ENCODE measurements around the gene EPS15. TPM values are rescaled to one million over a fixed set of nuclear protein-coding genes. Genes with fewer than 3 reads are reported as not detected.
"Not testable (repeated sequence)": the region's sequence is repeated elsewhere in the genome, so short reads cannot be mapped to it uniquely, and the experiment has no call there.

The EPS15 gene
- total and polyA plus RNA-seq, 9 of the 15 experiments (the other 6 are each of a cell fraction or from before 2014, with no cell fraction given): 23.1 to 69.0 (median 41.7) TPM

DNA sequence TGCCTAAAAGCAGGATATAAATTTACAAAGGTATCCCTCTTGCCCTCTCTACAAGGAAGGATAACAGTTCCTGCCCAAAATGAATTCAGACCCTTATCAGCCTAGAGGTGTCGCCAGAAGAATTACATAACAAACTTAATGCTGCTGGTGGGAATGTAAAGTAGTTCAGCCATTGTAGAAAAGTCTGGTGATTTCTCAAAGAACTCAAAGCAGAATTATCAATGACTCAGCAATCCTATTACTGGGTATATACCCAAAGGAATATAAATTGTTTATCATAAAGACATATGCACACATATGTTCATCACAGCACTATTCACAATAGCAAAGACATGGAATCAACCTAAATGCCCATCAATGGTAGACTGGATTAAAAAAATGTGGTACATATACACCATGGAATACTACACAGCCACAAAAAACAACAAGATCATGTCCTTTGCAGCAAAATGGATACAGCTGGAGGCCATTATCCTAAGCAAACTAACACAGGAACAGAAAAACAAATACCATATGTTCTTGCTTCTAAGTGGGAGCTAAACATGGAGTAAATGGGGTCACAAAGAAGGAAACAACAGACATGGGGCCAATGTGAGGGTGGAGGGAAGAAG, 70.1 kb downstream of the EPS15 start (continued):
- TF ChIP-seq NFE2L1 (tag; IDR thresholded peaks at IDR 0.05; ENCODE audit: borderline replicate concordance, low read depth): peak; percentile 86
- TF ChIP-seq RAD21 (CRISPR knock-in tag; conservative IDR thresholded peaks at IDR 0.05 in 1 of 2, IDR thresholded peaks at IDR 0.05 in 1 of 2): peak; percentile 31 to 59; a peak in 3 of 4 replicates
- TF ChIP-seq NFE2 (IDR thresholded peaks at IDR 0.05; ENCODE audit: low read depth): peak; percentile 79
- peak; percentile 85 for TF ChIP-seq MAFK (IDR thresholded peaks at IDR 0.05; ENCODE audit: low read length)
- TF ChIP-seq ZNF146 (CRISPR knock-in tag; IDR thresholded peaks at IDR 0.05; ENCODE audit: unreplicated experiment): peak; percentile 66
- peak; percentile 99 for TF ChIP-seq ZNF316 (IDR thresholded peaks at IDR 0.05)
- TF ChIP-seq MAFG (tag; conservative IDR thresholded peaks at IDR 0.05): peak; percentile 98
- TF ChIP-seq, protein P1, sequence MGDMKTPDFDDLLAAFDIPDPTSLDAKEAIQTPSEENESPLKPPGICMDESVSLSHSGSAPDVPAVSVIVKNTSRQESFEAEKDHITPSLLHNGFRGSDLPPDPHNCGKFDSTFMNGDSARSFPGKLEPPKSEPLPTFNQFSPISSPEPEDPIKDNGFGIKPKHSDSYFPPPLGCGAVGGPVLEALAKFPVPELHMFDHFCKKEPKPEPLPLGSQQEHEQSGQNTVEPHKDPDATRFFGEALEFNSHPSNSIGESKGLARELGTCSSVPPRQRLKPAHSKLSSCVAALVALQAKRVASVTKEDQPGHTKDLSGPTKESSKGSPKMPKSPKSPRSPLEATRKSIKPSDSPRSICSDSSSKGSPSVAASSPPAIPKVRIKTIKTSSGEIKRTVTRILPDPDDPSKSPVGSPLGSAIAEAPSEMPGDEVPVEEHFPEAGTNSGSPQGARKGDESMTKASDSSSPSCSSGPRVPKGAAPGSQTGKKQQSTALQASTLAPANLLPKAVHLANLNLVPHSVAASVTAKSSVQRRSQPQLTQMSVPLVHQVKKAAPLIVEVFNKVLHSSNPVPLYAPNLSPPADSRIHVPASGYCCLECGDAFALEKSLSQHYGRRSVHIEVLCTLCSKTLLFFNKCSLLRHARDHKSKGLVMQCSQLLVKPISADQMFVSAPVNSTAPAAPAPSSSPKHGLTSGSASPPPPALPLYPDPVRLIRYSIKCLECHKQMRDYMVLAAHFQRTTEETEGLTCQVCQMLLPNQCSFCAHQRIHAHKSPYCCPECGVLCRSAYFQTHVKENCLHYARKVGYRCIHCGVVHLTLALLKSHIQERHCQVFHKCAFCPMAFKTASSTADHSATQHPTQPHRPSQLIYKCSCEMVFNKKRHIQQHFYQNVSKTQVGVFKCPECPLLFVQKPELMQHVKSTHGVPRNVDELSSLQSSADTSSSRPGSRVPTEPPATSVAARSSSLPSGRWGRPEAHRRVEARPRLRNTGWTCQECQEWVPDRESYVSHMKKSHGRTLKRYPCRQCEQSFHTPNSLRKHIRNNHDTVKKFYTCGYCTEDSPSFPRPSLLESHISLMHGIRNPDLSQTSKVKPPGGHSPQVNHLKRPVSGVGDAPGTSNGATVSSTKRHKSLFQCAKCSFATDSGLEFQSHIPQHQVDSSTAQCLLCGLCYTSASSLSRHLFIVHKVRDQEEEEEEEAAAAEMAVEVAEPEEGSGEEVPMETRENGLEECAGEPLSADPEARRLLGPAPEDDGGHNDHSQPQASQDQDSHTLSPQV (IDR thresholded peaks at IDR 0.05): peak; percentile 37; the same call in 1 of the 2 replicates
- peak; percentile 98 for TF ChIP-seq C11orf30 (IDR thresholded peaks at IDR 0.05; ENCODE audit: low read depth)
- peak; percentile 69; the same call in 1 of the 2 replicates for TF ChIP-seq BACH1 (tag; IDR thresholded peaks at IDR 0.05)
- peak; percentile 91 for TF ChIP-seq MAFF (IDR thresholded peaks at IDR 0.05; ENCODE audit: low read length)
- 0 out of 2 replicates have a peak, but pooled peaks have one; percentile 18 for TF ChIP-seq MYBL2 (IDR thresholded peaks at IDR 0.05; ENCODE audit: low read depth)
- not testable (repeated sequence) for TF ChIP-seq MYBL2 (CRISPR knock-in tag; IDR thresholded peaks at IDR 0.05; ENCODE audit: borderline replicate concordance)
- TF ChIP-seq, protein P2, sequence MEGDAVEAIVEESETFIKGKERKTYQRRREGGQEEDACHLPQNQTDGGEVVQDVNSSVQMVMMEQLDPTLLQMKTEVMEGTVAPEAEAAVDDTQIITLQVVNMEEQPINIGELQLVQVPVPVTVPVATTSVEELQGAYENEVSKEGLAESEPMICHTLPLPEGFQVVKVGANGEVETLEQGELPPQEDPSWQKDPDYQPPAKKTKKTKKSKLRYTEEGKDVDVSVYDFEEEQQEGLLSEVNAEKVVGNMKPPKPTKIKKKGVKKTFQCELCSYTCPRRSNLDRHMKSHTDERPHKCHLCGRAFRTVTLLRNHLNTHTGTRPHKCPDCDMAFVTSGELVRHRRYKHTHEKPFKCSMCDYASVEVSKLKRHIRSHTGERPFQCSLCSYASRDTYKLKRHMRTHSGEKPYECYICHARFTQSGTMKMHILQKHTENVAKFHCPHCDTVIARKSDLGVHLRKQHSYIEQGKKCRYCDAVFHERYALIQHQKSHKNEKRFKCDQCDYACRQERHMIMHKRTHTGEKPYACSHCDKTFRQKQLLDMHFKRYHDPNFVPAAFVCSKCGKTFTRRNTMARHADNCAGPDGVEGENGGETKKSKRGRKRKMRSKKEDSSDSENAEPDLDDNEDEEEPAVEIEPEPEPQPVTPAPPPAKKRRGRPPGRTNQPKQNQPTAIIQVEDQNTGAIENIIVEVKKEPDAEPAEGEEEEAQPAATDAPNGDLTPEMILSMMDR (IDR thresholded peaks at IDR 0.05 in 2 of 3, conservative IDR thresholded peaks at IDR 0.05 in 1 of 3; ENCODE audit: insufficient read depth in 2 of 3, low read depth in 1 of 3, low read length in 3 of 3): peak in 1 of 3 experiments; percentile 43; a peak in 2 of 6 replicates

Data from K562 (cell line).